Skeletal muscle satellite cell (primary cell): Measurements from ENCODE around the gene DCDC1.

Experiments used
- H3K27me3 ChIP-seq: 2 replicates; pipeline ENCODE4 v1.7.0; 2013; ENCODE audit warnings: low read length; ENCODE audit not compliant: control insufficient read depth, insufficient read depth
- H3K36me3 ChIP-seq: 2 replicates; pipeline ENCODE4 v1.7.0; 2013; ENCODE audit warnings: mild to moderate bottlenecking, control low read depth, low read length; ENCODE audit not compliant: insufficient read depth
- H3K4me1 ChIP-seq: 2 replicates; pipeline ENCODE4 v1.7.0; 2013; ENCODE audit warnings: low read length; ENCODE audit not compliant: control insufficient read depth, insufficient read depth
- H3K4me2 ChIP-seq: 2 replicates; pipeline ENCODE4 v1.7.0; 2013; ENCODE audit warnings: mild to moderate bottlenecking, low read length
- H3K4me3 ChIP-seq: 2 replicates; pipeline ENCODE4 v1.7.0; 2013; ENCODE audit warnings: low read length
- H3K9ac ChIP-seq: 2 replicates; pipeline ENCODE4 v1.7.0; 2013; ENCODE audit warnings: mild to moderate bottlenecking, low read depth, low read length, moderate library complexity
- H3K9me3 ChIP-seq: replicated peaks from 2 replicates; pipeline ENCODE4 v1.7.0; 2013; ENCODE audit warnings: mild to moderate bottlenecking, control low read depth, low read length

The DCDC1 gene

GRCh38 chr11:31199378-31199777 is 170.2 kb downstream of the DCDC1 start:
- no peak overlapping the region for H3K4me3 ChIP-seq
- H3K9ac ChIP-seq = no peak overlapping the region
- no peak overlapping the region for H3K4me2 ChIP-seq
- no peaks in the 10 kb centered on the region for H3K4me1 ChIP-seq
- no peaks in the 10 kb centered on the region for H3K36me3 ChIP-seq
- no peaks in the 10 kb centered on the region for H3K27me3 ChIP-seq
- no peaks in the 10 kb centered on the region for H3K9me3 ChIP-seq

- Histone ChIP-seq H3K4me2 (no peak overlapping the region), H3K36me3 (no peaks in the 10 kb centered on the region), H3K4me1 (no peaks in the 10 kb centered on the region), H3K4me3 (no peak overlapping the region), H3K9ac (no peak overlapping the region), H3K27me3 (no peaks in the 10 kb centered on the region), H3K9me3 (no peaks in the 10 kb centered on the region)
These were observed 195.4 kb downstream of the DCDC1 start for GRCh38 chr11:31173926-31174680.

- no peaks in the 10 kb centered on the region for H3K4me1 ChIP-seq
- no peaks in the 10 kb centered on the region for H3K27me3 ChIP-seq
- no peaks in the 10 kb centered on the region for H3K9me3 ChIP-seq
- H3K36me3 ChIP-seq = no peaks in the 10 kb centered on the region
- H3K4me2 ChIP-seq = no peak overlapping the region
- no peak overlapping the region for H3K4me3 ChIP-seq
- no peak overlapping the region for H3K9ac ChIP-seq
These were observed 208.8 kb downstream of the DCDC1 start for GRCh38 chr11:31160504-31161422.

- H3K9ac ChIP-seq = no peak overlapping the region
- H3K36me3 ChIP-seq = no peaks in the 10 kb centered on the region
- H3K4me3 ChIP-seq = no peak overlapping the region
- no peaks in the 10 kb centered on the region for H3K27me3 ChIP-seq
- no peaks in the 10 kb centered on the region for H3K4me1 ChIP-seq
- H3K4me2 ChIP-seq = no peak overlapping the region
- H3K9me3 ChIP-seq = no peaks in the 10 kb centered on the region
These were observed 218.7 kb downstream of the DCDC1 start for GRCh38 chr11:31150841-31151240.

GRCh38 chr11:31150011-31150410 is 219.5 kb downstream of the DCDC1 start:
- Histone ChIP-seq H3K4me1 (no peaks in the 10 kb centered on the region), H3K4me3 (no peak overlapping the region), H3K27me3 (no peaks in the 10 kb centered on the region), H3K9me3 (no peaks in the 10 kb centered on the region), H3K4me2 (no peak overlapping the region), H3K9ac (no peak overlapping the region), H3K36me3 (no peaks in the 10 kb centered on the region)

- no peak overlapping the region for H3K4me2 ChIP-seq
- H3K9me3 ChIP-seq = no peaks in the 10 kb centered on the region
- no peaks in the 10 kb centered on the region for H3K36me3 ChIP-seq
- H3K4me1 ChIP-seq = no peaks in the 10 kb centered on the region
- H3K4me3 ChIP-seq = no peak overlapping the region
- H3K27me3 ChIP-seq = no peaks in the 10 kb centered on the region
- no peak overlapping the region for H3K9ac ChIP-seq
These were observed 227.8 kb downstream of the DCDC1 start for GRCh38 chr11:31141789-31142188.

- no peaks in the 10 kb centered on the region for H3K27me3 ChIP-seq
These were observed 230.1 kb downstream of the DCDC1 start for GRCh38 chr11:31139479-31139878.

GRCh38 chr11:31132531-31133421 is 236.8 kb downstream of the DCDC1 start:
- no peak overlapping the region for H3K4me2 ChIP-seq
- H3K36me3 ChIP-seq = no peaks in the 10 kb centered on the region
- H3K4me3 ChIP-seq = no peak overlapping the region
- no peaks in the 10 kb centered on the region for H3K4me1 ChIP-seq
- no peak overlapping the region for H3K9ac ChIP-seq
- no peaks in the 10 kb centered on the region for H3K27me3 ChIP-seq
- no peaks in the 10 kb centered on the region for H3K9me3 ChIP-seq

More at GRCh38 chr11:31139479-31139878, 230.1 kb downstream of the DCDC1 start:
- Histone ChIP-seq H3K4me2 (no peak overlapping the region), H3K4me3 (no peak overlapping the region), H3K9me3 (no peaks in the 10 kb centered on the region), H3K36me3 (no peaks in the 10 kb centered on the region), H3K9ac (no peak overlapping the region), H3K4me1 (no peaks in the 10 kb centered on the region)

GRCh38 chr11:31131760-31132159 is 237.8 kb downstream of the DCDC1 start:
- no peaks in the 10 kb centered on the region for H3K27me3 ChIP-seq
- no peak overlapping the region for H3K4me3 ChIP-seq
- H3K4me1 ChIP-seq = no peaks in the 10 kb centered on the region
- no peak overlapping the region for H3K9ac ChIP-seq
- no peaks in the 10 kb centered on the region for H3K9me3 ChIP-seq
- H3K36me3 ChIP-seq = no peaks in the 10 kb centered on the region
- H3K4me2 ChIP-seq = no peak overlapping the region

GRCh38 chr11:31127290-31127689 is 242.2 kb downstream of the DCDC1 start:
- Histone ChIP-seq H3K9ac (no peak overlapping the region), H3K4me3 (no peak overlapping the region), H3K4me2 (no peak overlapping the region), H3K27me3 (no peaks in the 10 kb centered on the region), H3K4me1 (no peaks in the 10 kb centered on the region), H3K36me3 (no peaks in the 10 kb centered on the region), H3K9me3 (no peaks in the 10 kb centered on the region)

- no peaks in the 10 kb centered on the region for H3K4me1 ChIP-seq
- H3K36me3 ChIP-seq = no peaks in the 10 kb centered on the region
- H3K4me2 ChIP-seq = no peak overlapping the region
- H3K9me3 ChIP-seq = no peaks in the 10 kb centered on the region
- no peak overlapping the region for H3K4me3 ChIP-seq
- no peak overlapping the region for H3K9ac ChIP-seq
- H3K27me3 ChIP-seq = no peaks in the 10 kb centered on the region
These were observed 249.1 kb downstream of the DCDC1 start for GRCh38 chr11:31120428-31120827.
